ENCODE data around the gene MAP10.

Gene MAP10

DNA sequence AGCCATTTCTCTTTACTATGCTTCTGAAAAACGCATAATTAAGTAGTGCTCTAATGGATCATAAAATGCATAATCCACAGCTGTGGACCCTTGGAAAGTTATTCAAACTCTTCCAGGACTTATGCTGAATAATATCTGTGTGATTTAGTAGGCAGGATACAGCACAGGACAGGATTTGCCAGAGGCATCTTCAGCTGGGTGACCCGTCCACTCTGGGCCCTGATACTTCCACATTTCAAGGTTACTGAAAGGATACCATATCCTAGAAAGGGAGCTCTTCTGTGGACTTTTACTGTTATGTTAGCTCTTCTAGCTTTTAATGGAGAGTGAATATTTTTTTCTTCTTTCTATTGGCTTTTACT lies 49.6 kb downstream of the MAP10 start:
- TF ChIP-seq, protein P1, sequence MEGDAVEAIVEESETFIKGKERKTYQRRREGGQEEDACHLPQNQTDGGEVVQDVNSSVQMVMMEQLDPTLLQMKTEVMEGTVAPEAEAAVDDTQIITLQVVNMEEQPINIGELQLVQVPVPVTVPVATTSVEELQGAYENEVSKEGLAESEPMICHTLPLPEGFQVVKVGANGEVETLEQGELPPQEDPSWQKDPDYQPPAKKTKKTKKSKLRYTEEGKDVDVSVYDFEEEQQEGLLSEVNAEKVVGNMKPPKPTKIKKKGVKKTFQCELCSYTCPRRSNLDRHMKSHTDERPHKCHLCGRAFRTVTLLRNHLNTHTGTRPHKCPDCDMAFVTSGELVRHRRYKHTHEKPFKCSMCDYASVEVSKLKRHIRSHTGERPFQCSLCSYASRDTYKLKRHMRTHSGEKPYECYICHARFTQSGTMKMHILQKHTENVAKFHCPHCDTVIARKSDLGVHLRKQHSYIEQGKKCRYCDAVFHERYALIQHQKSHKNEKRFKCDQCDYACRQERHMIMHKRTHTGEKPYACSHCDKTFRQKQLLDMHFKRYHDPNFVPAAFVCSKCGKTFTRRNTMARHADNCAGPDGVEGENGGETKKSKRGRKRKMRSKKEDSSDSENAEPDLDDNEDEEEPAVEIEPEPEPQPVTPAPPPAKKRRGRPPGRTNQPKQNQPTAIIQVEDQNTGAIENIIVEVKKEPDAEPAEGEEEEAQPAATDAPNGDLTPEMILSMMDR (IDR thresholded peaks at IDR 0.05; ENCODE audit: low read depth, low read length), result no peak
- DNase-seq (ENCODE audit: extremely low read depth, low read depth), result no peak

DNA sequence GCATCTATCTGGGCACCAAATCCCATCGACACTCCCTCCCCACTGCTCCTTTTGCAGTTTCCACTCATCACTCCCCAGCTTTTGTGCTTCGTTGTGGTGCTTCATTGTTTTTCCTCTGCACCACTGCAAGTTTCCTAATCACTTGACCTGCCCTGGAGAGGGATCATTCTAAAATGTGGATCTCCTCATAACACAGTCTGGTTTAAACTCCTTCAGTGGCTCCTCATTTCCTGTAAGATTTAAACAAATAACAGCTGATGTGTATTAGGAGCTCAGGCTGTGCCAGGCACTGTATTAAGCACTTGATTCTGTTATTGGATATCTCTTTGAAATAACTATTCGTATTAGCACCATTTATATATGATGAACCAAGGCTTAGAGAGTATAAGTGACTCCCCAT lies 51.3 kb downstream of the MAP10 start:
- TF ChIP-seq, protein P1 (IDR thresholded peaks at IDR 0.05; ENCODE audit: low read depth, low read length), result no peak
- DNase-seq (ENCODE audit: extremely low read depth, low read depth), result no peak

Data from AG09319 (cell line).